ENCODE measurements around the gene MAPK10. TPM values are rescaled to one million over a fixed set of nuclear protein-coding genes. Genes with fewer than 3 reads are reported as not detected.
"Not testable (repeated sequence)": the region's sequence is repeated elsewhere in the genome, so short reads cannot be mapped to it uniquely, and the experiment has no call there.

The MAPK10 gene
- total RNA-seq, 5 donors from 2014 or later (not counting 1 experiment from before 2014, with no cell fraction given): 0.07 to 0.35 TPM; not detected in 3

GRCh38 chr4:86026720-86027119, 333.1 kb downstream of the MAPK10 start:
- no peaks in the 10 kb centered on the region for H3K9me3 Mint-ChIP-seq
- no peaks in the 10 kb centered on the region for H3K4me1 Mint-ChIP-seq
- Histone ChIP-seq H3K27me3 (replicated peaks in 1 of 2; ENCODE audit: control insufficient read depth in 2 of 2, extremely low read depth in 1 of 2, insufficient read depth in 2 of 2, low read length in 1 of 2) (no peaks in the 10 kb centered on the region), H3K4me1 (ENCODE audit: control insufficient read depth in 1 of 2, extremely low read depth in 1 of 2, insufficient read depth in 2 of 2, low read length in 2 of 2) (no peaks in the 10 kb centered on the region), H3K27ac (ENCODE audit: low read length) (no peak overlapping the region), H3K4me3 (ENCODE audit: control insufficient read depth in 1 of 2, extremely low read depth in 1 of 2, low read length in 1 of 2) (no peak overlapping the region), H3K9me3 (no peaks in the 10 kb centered on the region), H3K36me3 (ENCODE audit: control insufficient read depth in 2 of 2, extremely low read depth in 1 of 2, insufficient read depth in 1 of 2, low read length in 1 of 2) (no peaks in the 10 kb centered on the region)
- ATAC-seq (replicated peaks in 1 of 4): no peak
- no peaks in the 10 kb centered on the region for H3K27me3 Mint-ChIP-seq
- no peaks in the 10 kb centered on the region for H3K36me3 Mint-ChIP-seq
- WGBS (ENCODE audit: insufficient coverage): no CpG with 5 or more reads among the region's 8 CpGs
- CTCF ChIA-PET: no interaction called here
- H3K27ac Mint-ChIP-seq: no peak overlapping the region
- H3K4me3 Mint-ChIP-seq: no peak overlapping the region
- DNase-seq: no peak
- POLR2A ChIA-PET: no interaction called here

GRCh38 chr4:86021671-86022070, 338.2 kb downstream of the MAPK10 start:
- H3K4me1 ChIP-seq (ENCODE audit: control insufficient read depth in 1 of 2, extremely low read depth in 1 of 2, insufficient read depth in 2 of 2, low read length in 2 of 2); H3K27ac Mint-ChIP-seq; H3K4me3 Mint-ChIP-seq; H3K36me3 ChIP-seq (ENCODE audit: control insufficient read depth in 2 of 2, extremely low read depth in 1 of 2, insufficient read depth in 1 of 2, low read length in 1 of 2); POLR2A ChIA-PET; ATAC-seq (replicated peaks in 1 of 4); DNase-seq; H3K27ac ChIP-seq (ENCODE audit: low read length); H3K9me3 Mint-ChIP-seq; H3K4me1 Mint-ChIP-seq; H3K9me3 ChIP-seq; CTCF ChIA-PET; H3K27me3 Mint-ChIP-seq; H3K27me3 ChIP-seq (replicated peaks in 1 of 2; ENCODE audit: control insufficient read depth in 2 of 2, extremely low read depth in 1 of 2, insufficient read depth in 2 of 2, low read length in 1 of 2); H3K4me3 ChIP-seq (ENCODE audit: control insufficient read depth in 1 of 2, extremely low read depth in 1 of 2, low read length in 1 of 2); H3K36me3 Mint-ChIP-seq: not testable (repeated sequence)
- WGBS (ENCODE audit: insufficient coverage): 91% methylated on average over 10 of the region's 24 CpGs

- H3K9me3 ChIP-seq: no peaks in the 10 kb centered on the region
- ChIA-PET POLR2A (no interaction called here), CTCF (no interaction called here)
- H3K4me3 Mint-ChIP-seq: no peak overlapping the region
- H3K36me3 ChIP-seq (ENCODE audit: control insufficient read depth in 2 of 2, extremely low read depth in 1 of 2, insufficient read depth in 1 of 2, low read length in 1 of 2): no peaks in the 10 kb centered on the region
- no peak overlapping the region for H3K4me3 ChIP-seq (ENCODE audit: control insufficient read depth in 1 of 2, extremely low read depth in 1 of 2, low read length in 1 of 2)
- no peak for DNase-seq
- ATAC-seq (replicated peaks in 1 of 4): no peak
- no peaks in the 10 kb centered on the region for H3K4me1 Mint-ChIP-seq
- no peaks in the 10 kb centered on the region for H3K4me1 ChIP-seq (ENCODE audit: control insufficient read depth in 1 of 2, extremely low read depth in 1 of 2, insufficient read depth in 2 of 2, low read length in 2 of 2)
- H3K27me3 Mint-ChIP-seq: no peaks in the 10 kb centered on the region
- H3K9me3 Mint-ChIP-seq: no peaks in the 10 kb centered on the region
- H3K27ac Mint-ChIP-seq: no peak overlapping the region
- H3K36me3 Mint-ChIP-seq: no peaks in the 10 kb centered on the region
- H3K27ac ChIP-seq (ENCODE audit: low read length): no peak overlapping the region
- H3K27me3 ChIP-seq (replicated peaks in 1 of 2; ENCODE audit: control insufficient read depth in 2 of 2, extremely low read depth in 1 of 2, insufficient read depth in 2 of 2, low read length in 1 of 2): no peaks in the 10 kb centered on the region
These were observed 339.9 kb downstream of the MAPK10 start for GRCh38 chr4:86019906-86020305.

GRCh38 chr4:86019362-86019761, 340.5 kb downstream of the MAPK10 start:
- Histone ChIP-seq H3K4me3 (ENCODE audit: control insufficient read depth in 1 of 2, extremely low read depth in 1 of 2, low read length in 1 of 2) (no peak overlapping the region), H3K27me3 (replicated peaks in 1 of 2; ENCODE audit: control insufficient read depth in 2 of 2, extremely low read depth in 1 of 2, insufficient read depth in 2 of 2, low read length in 1 of 2) (no peaks in the 10 kb centered on the region), H3K9me3 (no peaks in the 10 kb centered on the region), H3K36me3 (ENCODE audit: control insufficient read depth in 2 of 2, extremely low read depth in 1 of 2, insufficient read depth in 1 of 2, low read length in 1 of 2) (no peaks in the 10 kb centered on the region), H3K4me1 (ENCODE audit: control insufficient read depth in 1 of 2, extremely low read depth in 1 of 2, insufficient read depth in 2 of 2, low read length in 2 of 2) (no peaks in the 10 kb centered on the region), H3K27ac (ENCODE audit: low read length) (no peak overlapping the region)
- peaks cover 0 to 3% (median 0%) of the 10 kb centered on the region in 3 donors for H3K9me3 Mint-ChIP-seq
- H3K4me1 Mint-ChIP-seq: no peaks in the 10 kb centered on the region
- H3K36me3 Mint-ChIP-seq: no peaks in the 10 kb centered on the region
- POLR2A ChIA-PET: no interaction called here
- CTCF ChIA-PET: no interaction called here
- H3K27me3 Mint-ChIP-seq: no peaks in the 10 kb centered on the region
- DNase-seq (no peak), ATAC-seq (replicated peaks in 1 of 4) (no peak)
- H3K27ac Mint-ChIP-seq: no peak overlapping the region
- WGBS (ENCODE audit: insufficient coverage): no CpG with 5 or more reads among the region's 1 CpG
- H3K4me3 Mint-ChIP-seq: no peak overlapping the region

- no peak overlapping the region for H3K4me3 Mint-ChIP-seq
- DNase-seq: no peak
- no CpG with 5 or more reads among the region's 2 CpGs for WGBS (ENCODE audit: insufficient coverage)
- H3K9me3 Mint-ChIP-seq: peaks cover 0 to 3% (median 0%) of the 10 kb centered on the region in 3 donors
- no peak overlapping the region for H3K27ac Mint-ChIP-seq
- ATAC-seq (replicated peaks in 1 of 4): no peak
- Histone ChIP-seq H3K4me3 (ENCODE audit: control insufficient read depth in 1 of 2, extremely low read depth in 1 of 2, low read length in 1 of 2) (no peak overlapping the region), H3K27ac (ENCODE audit: low read length) (no peak overlapping the region), H3K36me3 (ENCODE audit: control insufficient read depth in 2 of 2, extremely low read depth in 1 of 2, insufficient read depth in 1 of 2, low read length in 1 of 2) (no peaks in the 10 kb centered on the region), H3K9me3 (no peaks in the 10 kb centered on the region), H3K4me1 (ENCODE audit: control insufficient read depth in 1 of 2, extremely low read depth in 1 of 2, insufficient read depth in 2 of 2, low read length in 2 of 2) (no peaks in the 10 kb centered on the region), H3K27me3 (replicated peaks in 1 of 2; ENCODE audit: control insufficient read depth in 2 of 2, extremely low read depth in 1 of 2, insufficient read depth in 2 of 2, low read length in 1 of 2) (no peaks in the 10 kb centered on the region)
- H3K27me3 Mint-ChIP-seq: no peaks in the 10 kb centered on the region
- POLR2A ChIA-PET: no interaction called here
- no peaks in the 10 kb centered on the region for H3K4me1 Mint-ChIP-seq
- CTCF ChIA-PET: no interaction called here
- no peaks in the 10 kb centered on the region for H3K36me3 Mint-ChIP-seq
These were observed 344.2 kb downstream of the MAPK10 start for GRCh38 chr4:86015412-86016350.

GRCh38 chr4:86014599-86014998, 345.3 kb downstream of the MAPK10 start:
- 64% methylated on average over 2 of the region's 5 CpGs for WGBS (ENCODE audit: insufficient coverage)
- POLR2A ChIA-PET: no interaction called here
- DNase-seq: no peak
- Mint-ChIP-seq H3K9me3 (peaks cover 0 to 3% (median 0%) of the 10 kb centered on the region in 3 donors), H3K27ac (no peak overlapping the region), H3K4me3 (no peak overlapping the region), H3K4me1 (no peaks in the 10 kb centered on the region), H3K36me3 (no peaks in the 10 kb centered on the region), H3K27me3 (no peaks in the 10 kb centered on the region)
- Histone ChIP-seq H3K9me3 (no peaks in the 10 kb centered on the region), H3K4me1 (ENCODE audit: control insufficient read depth in 1 of 2, extremely low read depth in 1 of 2, insufficient read depth in 2 of 2, low read length in 2 of 2) (no peaks in the 10 kb centered on the region), H3K4me3 (ENCODE audit: control insufficient read depth in 1 of 2, extremely low read depth in 1 of 2, low read length in 1 of 2) (no peak overlapping the region), H3K27ac (ENCODE audit: low read length) (no peak overlapping the region), H3K27me3 (replicated peaks in 1 of 2; ENCODE audit: control insufficient read depth in 2 of 2, extremely low read depth in 1 of 2, insufficient read depth in 2 of 2, low read length in 1 of 2) (no peaks in the 10 kb centered on the region), H3K36me3 (ENCODE audit: control insufficient read depth in 2 of 2, extremely low read depth in 1 of 2, insufficient read depth in 1 of 2, low read length in 1 of 2) (no peaks in the 10 kb centered on the region)
- no peak for ATAC-seq (replicated peaks in 1 of 4)
- CTCF ChIA-PET: no interaction called here
